MG63 (cell line): ENCODE results near the gene ZSCAN4. TPM values are rescaled to one million over a fixed set of nuclear protein-coding genes. Genes with fewer than 3 reads are reported as not detected.

ENCODE experiments used
- DNase-seq: peaks from one replicate; pipeline ENCODE4 v3.0.0-alpha.2; 2020
- H3K27me3 ChIP-seq: fragments of 250-450 bp; sonication (Bioruptor Pico); 2 replicates; pipeline ENCODE4 v1.5.1; 2020; ENCODE audit warnings: mild to moderate bottlenecking, moderate library complexity
- H3K36me3 ChIP-seq: fragments of 250-450 bp; sonication (Bioruptor Pico); 2 replicates; pipeline ENCODE4 v1.5.1; 2020; ENCODE audit warnings: mild to moderate bottlenecking, moderate library complexity
- H3K4me3 ChIP-seq: fragments of 250-450 bp; sonication (Bioruptor Pico); 2 replicates; pipeline ENCODE4 v1.5.1; 2020; ENCODE audit warnings: mild to moderate bottlenecking, moderate library complexity
- H3K9me3 ChIP-seq: fragments of 250-450 bp; sonication (Bioruptor Pico); 2 replicates; pipeline ENCODE4 v1.5.1; 2020; ENCODE audit warnings: mild to moderate bottlenecking, moderate library complexity
- total RNA-seq: library from RNA; depleted of rRNA; stranded (reverse); fragments of >200 nt; shearing (Covaris generic); gene quantifications from 2 replicates; pipeline ENCODE4 v1.2.3, GENCODE V29; 2014; ENCODE audit warnings: low replicate concordance

ZSCAN4 gene
- total RNA-seq, 1 experiment from 2014 or later = not detected

DNA sequence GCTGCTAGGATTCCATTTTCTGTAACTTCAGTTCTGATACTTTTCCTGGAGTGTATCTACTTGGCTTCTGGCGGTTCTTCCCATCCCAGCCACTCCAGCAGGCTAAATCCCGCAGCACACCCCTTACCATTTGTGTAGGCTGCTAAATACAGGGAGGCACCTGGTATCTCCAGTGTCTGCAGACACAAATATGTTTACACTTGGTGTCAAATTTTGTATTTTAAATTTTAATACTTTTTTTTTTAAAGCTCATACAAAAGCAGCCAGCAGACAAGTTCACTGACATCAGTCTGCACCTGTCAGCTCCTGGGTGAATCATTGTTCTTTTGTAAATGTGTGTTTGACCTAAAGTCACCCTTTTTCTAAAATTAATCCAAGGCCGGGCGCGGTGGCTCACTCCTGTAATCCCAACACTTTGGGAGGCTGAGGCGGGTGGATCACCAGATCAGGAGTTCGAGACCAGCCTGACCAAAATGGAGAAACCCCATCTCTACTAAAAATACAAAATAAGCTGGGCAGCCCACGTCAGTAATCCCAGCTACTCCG lies 3.4 kb upstream of the ZSCAN4 start:
- no peak for DNase-seq
- Histone ChIP-seq H3K36me3 (no peaks in the 10 kb centered on the region), H3K27me3 (peaks cover 23% of the 10 kb centered on the region), H3K9me3 (no peaks in the 10 kb centered on the region), H3K4me3 (no peak overlapping the region)

DNA sequence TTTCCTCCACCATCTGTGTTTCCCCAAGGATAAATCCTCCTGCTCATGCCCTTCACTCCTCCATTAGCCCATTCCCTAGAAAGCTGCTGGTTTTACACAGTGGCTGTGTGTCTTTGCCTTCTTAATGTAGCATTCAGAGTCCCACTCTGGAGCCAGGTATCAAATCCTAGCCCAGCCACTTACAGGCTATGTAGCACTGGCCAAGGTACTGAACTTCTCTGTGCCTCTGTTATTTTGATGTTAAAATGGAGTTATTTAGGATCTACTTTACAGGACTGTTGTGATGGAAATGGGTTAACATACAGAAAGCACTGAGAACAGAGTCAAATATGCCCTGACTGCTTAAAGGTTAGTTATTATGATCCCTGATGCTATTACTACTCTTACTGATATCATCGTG lies 1.5 kb upstream of the ZSCAN4 start:
- no peak overlapping the region for H3K4me3 ChIP-seq
- H3K9me3 ChIP-seq = no peaks in the 10 kb centered on the region
- H3K27me3 ChIP-seq = peaks cover 25% of the 10 kb centered on the region
- no peaks in the 10 kb centered on the region for H3K36me3 ChIP-seq
- no peak for DNase-seq

DNA sequence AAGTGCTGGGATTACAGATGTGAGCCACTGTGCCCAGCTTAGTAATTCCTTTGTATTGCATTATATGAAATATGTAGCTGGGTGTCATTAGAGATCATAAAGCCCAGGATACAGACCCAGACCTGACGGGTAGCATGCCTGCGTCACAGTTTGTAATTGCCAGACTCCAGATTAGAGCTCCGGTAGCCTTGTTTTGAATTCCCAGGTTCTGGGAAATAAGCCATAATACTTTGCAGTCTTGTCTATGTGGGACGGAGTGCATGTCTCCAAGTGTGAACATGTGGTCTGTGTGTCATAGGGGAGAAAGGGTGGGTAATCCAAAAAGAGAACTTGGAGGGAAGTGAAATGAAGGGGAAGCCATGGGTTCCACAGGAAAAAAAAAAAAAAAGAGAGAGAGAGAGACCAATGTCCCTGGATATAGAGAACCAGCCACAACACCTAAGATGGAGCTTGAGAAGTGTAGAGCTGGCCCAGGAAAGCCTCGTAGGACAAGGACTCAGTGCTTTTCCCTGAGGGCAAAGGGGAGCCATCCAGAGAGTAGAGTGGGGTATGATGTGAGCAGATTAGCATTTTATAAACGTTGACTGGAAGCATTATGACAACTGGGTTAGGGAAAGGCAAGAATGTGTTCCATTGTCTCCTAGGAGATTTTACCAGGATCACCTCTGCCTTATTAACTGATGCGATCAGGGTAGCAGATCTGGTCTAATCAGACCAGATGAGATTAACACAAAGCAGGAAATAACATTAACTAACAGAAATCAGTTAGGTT lies 2.6 kb downstream of the ZSCAN4 start:
- Histone ChIP-seq H3K9me3 (peaks cover 3% of the 10 kb centered on the region; the same call in 1 of the 2 replicates), H3K4me3 (no peak overlapping the region), H3K27me3 (peaks cover 8% of the 10 kb centered on the region), H3K36me3 (no peaks in the 10 kb centered on the region)
- no peak for DNase-seq

DNA sequence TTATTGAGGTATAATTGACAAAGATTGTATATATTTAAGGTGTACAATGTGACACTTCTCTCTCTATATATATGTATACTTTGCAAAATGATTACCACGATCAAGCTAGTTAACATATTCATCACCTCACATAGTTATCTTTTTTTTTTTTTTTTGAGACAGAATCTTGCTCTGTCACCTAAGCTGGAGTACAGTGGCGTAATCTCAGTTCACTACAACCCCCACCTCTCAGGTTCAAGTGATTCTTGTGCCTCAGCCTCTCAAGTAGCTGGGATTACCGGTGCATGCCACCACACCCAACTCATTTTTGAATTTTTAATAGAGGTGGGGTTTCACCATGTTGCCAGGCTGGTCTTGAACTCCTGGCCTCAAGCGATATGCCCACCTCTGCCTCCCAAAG lies 3.7 kb downstream of the ZSCAN4 start:
- H3K4me3 ChIP-seq = no peak overlapping the region
- H3K36me3 ChIP-seq = no peaks in the 10 kb centered on the region
- peaks cover 3% of the 10 kb centered on the region; the same call in 1 of the 2 replicates for H3K9me3 ChIP-seq
- no peak for DNase-seq
- H3K27me3 ChIP-seq = peaks cover 8% of the 10 kb centered on the region

- no peaks in the 10 kb centered on the region for H3K36me3 ChIP-seq
- H3K4me3 ChIP-seq = no peak overlapping the region
- no peak for DNase-seq
- H3K27me3 ChIP-seq = peaks cover 2% of the 10 kb centered on the region; the same call in 1 of the 2 replicates
- peaks cover 14% of the 10 kb centered on the region for H3K9me3 ChIP-seq
Observed at GRCh38 chr19:57675881-57676280, 7.1 kb downstream of the ZSCAN4 start.

- Histone ChIP-seq H3K9me3 (peaks cover 72% of the 10 kb centered on the region), H3K4me3 (peak overlapping the region; percentile 86), H3K36me3 (peaks cover 52% of the 10 kb centered on the region), H3K27me3 (no peaks in the 10 kb centered on the region)
- no peak for DNase-seq
Observed at GRCh38 chr19:57682226-57682766, 13.6 kb downstream of the ZSCAN4 start.

GRCh38 chr19:57686727-57687126 lies 18.0 kb downstream of the ZSCAN4 start:
- peaks cover 74% of the 10 kb centered on the region for H3K36me3 ChIP-seq
- H3K27me3 ChIP-seq = no peaks in the 10 kb centered on the region
- DNase-seq = no peak
- H3K9me3 ChIP-seq = peaks cover 87% of the 10 kb centered on the region
- no peak overlapping the region for H3K4me3 ChIP-seq

DNA sequence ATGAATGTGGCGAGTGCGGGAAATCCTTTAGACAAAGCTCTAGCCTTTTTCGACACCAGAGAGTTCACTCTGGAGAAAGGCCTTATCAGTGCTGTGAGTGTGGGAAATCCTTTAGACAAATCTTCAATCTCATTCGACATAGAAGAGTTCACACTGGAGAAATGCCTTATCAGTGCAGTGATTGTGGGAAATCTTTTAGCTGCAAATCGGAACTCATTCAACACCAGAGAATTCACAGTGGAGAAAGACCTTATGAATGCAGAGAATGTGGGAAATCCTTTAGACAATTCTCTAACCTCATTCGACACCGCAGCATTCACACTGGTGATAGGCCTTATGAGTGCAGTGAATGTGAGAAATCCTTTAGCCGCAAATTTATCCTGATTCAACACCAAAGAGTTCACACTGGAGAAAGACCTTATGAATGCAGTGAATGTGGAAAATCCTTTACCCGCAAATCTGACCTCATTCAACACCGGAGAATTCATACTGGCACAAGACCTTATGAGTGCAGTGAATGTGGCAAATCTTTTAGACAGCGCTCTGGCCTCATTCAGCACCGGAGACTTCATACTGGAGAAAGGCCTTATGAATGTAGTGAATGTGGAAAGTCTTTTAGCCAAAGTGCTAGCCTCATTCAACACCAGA lies 18.8 kb downstream of the ZSCAN4 start:
- peaks cover 67% of the 10 kb centered on the region for H3K36me3 ChIP-seq
- no peaks in the 10 kb centered on the region for H3K27me3 ChIP-seq
- no peak overlapping the region for H3K4me3 ChIP-seq
- H3K9me3 ChIP-seq = peaks cover 82% of the 10 kb centered on the region
- DNase-seq = no peak

DNA sequence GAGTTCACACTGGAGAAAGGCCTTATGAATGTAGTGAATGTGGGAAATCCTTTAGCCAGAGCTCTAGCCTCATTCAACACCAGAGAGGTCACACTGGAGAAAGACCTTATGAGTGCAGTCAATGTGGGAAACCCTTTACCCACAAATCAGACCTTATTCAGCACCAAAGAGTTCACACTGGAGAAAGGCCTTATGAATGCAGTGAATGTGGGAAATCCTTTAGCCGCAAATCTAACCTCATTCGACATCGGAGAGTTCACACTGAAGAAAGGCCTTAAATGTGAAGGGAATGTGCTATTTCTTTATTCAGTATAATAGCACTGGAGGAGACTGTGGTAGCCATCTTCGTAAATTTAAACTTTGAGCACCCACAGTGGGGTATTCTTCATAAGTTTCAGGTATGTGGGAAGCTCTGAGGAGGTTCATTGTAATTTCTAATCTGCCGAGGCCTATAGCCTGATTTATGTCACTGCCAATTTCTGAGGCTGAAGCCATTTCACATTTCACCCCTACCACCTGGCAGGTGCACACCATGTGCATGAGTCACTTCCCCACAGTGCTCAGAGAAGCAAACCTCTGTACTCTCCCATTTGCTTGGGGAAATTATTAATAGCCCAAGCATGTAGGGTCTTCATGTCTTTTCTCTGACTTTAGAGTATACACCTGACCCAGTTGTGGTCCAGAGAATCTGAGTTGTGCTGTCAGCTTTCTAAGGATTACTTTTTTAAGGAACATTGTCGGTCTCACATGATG lies 19.5 kb downstream of the ZSCAN4 start:
- H3K27me3 ChIP-seq = no peaks in the 10 kb centered on the region
- H3K36me3 ChIP-seq = peaks cover 60% of the 10 kb centered on the region
- DNase-seq = no peak
- H3K9me3 ChIP-seq = peaks cover 75% of the 10 kb centered on the region
- no peak overlapping the region for H3K4me3 ChIP-seq

GRCh38 chr19:57689750-57690149 lies 21.0 kb downstream of the ZSCAN4 start:
- Histone ChIP-seq H3K9me3 (peaks cover 61% of the 10 kb centered on the region), H3K36me3 (peaks cover 48% of the 10 kb centered on the region), H3K27me3 (no peaks in the 10 kb centered on the region), H3K4me3 (no peak overlapping the region)
- DNase-seq = no peak

DNA sequence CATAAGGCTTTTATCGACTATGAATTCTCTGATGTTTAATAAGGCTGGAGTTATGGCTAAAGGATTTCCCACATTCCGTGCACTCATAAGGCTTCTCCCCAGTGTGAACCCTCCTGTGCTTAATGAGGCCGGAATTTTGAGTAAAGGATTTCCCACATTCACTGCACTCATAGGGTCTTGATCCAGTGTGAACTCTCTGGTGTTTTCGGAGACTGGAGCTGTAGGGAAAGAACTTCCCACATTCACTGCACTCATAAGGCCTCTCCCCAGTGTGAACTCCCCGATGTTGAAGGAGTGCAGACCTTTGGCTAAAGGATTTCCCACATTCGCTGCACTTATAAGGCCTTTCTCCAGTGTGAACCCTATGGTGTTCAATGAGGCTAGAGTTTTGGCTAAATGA lies 32.9 kb downstream of the ZSCAN4 start:
- Histone ChIP-seq H3K4me3 (no peak overlapping the region), H3K27me3 (no peaks in the 10 kb centered on the region), H3K9me3 (peaks cover 45% of the 10 kb centered on the region), H3K36me3 (no peaks in the 10 kb centered on the region)
- DNase-seq = no peak

GRCh38 chr19:57706346-57706745 lies 37.6 kb downstream of the ZSCAN4 start:
- Histone ChIP-seq H3K36me3 (no peaks in the 10 kb centered on the region), H3K4me3 (no peak overlapping the region), H3K27me3 (no peaks in the 10 kb centered on the region), H3K9me3 (peaks cover 28% of the 10 kb centered on the region)
- DNase-seq = no peak

DNA sequence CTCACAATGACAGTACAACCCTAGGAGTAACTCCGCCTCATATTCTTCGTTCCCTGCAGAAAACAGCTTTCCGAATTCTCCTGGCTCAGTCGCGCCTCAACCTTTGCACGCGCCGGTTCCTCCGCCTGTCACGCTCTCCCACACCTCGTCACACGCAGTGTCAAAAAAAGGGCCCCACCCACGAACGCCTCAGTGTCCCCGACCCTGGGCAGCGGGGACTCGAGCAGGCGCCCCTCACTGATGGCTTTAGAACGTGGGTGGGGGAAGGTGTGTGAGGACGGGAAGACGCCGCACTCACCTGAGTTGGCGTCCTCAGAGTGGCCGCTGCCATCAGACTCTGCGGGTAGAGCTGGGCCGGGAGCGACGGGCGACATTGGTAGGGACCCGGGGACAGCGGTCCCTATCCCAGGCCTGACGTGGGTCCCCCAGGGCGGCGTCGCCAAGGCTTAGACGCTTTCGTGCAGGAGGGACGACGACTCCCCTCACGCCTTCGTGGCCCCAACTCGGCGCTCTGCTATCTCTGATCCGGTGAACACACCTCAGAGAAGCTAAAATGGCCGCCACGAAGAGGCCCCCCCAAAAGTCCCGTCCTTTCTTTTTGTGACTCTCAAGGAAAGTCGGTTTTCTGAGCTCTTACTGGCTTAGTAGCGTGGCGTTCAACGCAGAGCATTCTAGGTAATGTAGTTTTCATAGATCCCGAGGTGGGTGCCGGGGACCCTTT lies 40.1 kb downstream of the ZSCAN4 start, which contains the start of gene ZNF154:
TSS of gene ZNF154 (minus strand) at position 564 of the 721 bp plus-strand sequence. CDS start at position 331, 233 bp downstream.
- no peaks in the 10 kb centered on the region for H3K27me3 ChIP-seq
- H3K9me3 ChIP-seq = peaks cover 24% of the 10 kb centered on the region
- H3K36me3 ChIP-seq = no peaks in the 10 kb centered on the region
- no peak within 1 kb of the TSS for H3K4me3 ChIP-seq
- no peak for DNase-seq

GRCh38 chr19:57709616-57710015 lies 40.9 kb downstream of the ZSCAN4 start:
- no peaks in the 10 kb centered on the region for H3K27me3 ChIP-seq
- no peaks in the 10 kb centered on the region for H3K36me3 ChIP-seq
- DNase-seq = no peak
- peaks cover 23% of the 10 kb centered on the region for H3K9me3 ChIP-seq
- no peak overlapping the region for H3K4me3 ChIP-seq

DNA sequence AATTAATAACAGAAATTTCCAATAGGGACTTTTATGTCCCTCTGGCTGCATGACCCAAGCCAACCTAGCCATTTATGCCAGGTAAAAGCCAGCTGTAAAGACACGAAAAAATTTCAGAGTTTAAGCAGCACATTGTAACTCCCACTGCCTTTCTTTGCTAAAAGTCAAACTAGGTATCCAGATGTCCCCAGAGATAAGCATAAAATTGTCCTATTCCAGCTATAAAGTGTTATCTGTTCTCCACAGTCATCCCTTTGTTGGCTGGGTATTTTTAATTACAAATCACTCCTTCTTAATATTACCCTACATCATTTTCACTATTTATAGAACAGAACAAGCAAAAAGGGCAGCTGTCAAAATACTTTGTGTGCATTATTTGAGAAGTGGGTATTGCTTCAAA lies 43.5 kb downstream of the ZSCAN4 start:
- no peaks in the 10 kb centered on the region for H3K36me3 ChIP-seq
- no peak overlapping the region for H3K4me3 ChIP-seq
- no peak for DNase-seq
- H3K9me3 ChIP-seq = peaks cover 26% of the 10 kb centered on the region
- H3K27me3 ChIP-seq = no peaks in the 10 kb centered on the region

GRCh38 chr19:57719424-57719823 lies 50.7 kb downstream of the ZSCAN4 start:
- DNase-seq = no peak
- Histone ChIP-seq H3K36me3 (peaks cover 4% of the 10 kb centered on the region), H3K27me3 (no peaks in the 10 kb centered on the region), H3K4me3 (no peak overlapping the region), H3K9me3 (peaks cover 39% of the 10 kb centered on the region)
